Loucy (cell line): ENCODE measurements around the gene FBXO47.

Source experiments
- EZH2phosphoT487 ChIP-seq: fragments of 200-600 bp; IDR thresholded peaks from 2 replicates; pipeline ENCODE4 v1.6.1; 2018; ENCODE audit warnings: antibody characterized with exemption, mild to moderate bottlenecking, moderate library complexity, borderline replicate concordance
- TF ChIP-seq, protein P1 (sequence below): fragments of 200-600 bp; sonication (generic); conservative IDR thresholded peaks from 2 replicates; pipeline ENCODE4 v1.5.1; 2014; ENCODE audit warnings: mild to moderate bottlenecking, antibody characterized with exemption, low read length

DNA sequence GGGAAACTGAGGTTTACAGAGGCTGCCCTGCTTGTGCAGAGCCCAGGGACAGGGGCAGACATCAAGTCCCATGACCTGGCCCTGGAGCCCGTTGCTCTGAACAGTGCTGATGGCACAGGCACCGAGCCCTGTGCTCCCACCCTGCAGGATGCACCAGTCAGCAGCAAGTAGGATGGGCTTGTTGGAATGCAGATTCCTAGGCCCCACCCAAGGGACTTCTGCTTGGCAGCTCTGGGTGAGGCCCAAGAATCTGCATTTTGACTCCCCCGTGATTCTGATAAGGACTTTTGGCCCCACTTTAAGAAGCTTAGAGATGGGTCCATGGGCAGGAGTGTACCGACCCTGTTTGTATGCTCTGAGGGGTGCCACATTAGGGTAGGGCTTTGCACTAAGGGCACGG is 74.1 kb downstream of the FBXO47 start:
- TF ChIP-seq, protein P1, sequence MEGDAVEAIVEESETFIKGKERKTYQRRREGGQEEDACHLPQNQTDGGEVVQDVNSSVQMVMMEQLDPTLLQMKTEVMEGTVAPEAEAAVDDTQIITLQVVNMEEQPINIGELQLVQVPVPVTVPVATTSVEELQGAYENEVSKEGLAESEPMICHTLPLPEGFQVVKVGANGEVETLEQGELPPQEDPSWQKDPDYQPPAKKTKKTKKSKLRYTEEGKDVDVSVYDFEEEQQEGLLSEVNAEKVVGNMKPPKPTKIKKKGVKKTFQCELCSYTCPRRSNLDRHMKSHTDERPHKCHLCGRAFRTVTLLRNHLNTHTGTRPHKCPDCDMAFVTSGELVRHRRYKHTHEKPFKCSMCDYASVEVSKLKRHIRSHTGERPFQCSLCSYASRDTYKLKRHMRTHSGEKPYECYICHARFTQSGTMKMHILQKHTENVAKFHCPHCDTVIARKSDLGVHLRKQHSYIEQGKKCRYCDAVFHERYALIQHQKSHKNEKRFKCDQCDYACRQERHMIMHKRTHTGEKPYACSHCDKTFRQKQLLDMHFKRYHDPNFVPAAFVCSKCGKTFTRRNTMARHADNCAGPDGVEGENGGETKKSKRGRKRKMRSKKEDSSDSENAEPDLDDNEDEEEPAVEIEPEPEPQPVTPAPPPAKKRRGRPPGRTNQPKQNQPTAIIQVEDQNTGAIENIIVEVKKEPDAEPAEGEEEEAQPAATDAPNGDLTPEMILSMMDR: no peak
- no peak for TF ChIP-seq EZH2phosphoT487
